Measurements from ENCODE around the gene TBC1D4. TPM values are rescaled to one million over a fixed set of nuclear protein-coding genes. Genes with fewer than 3 reads are reported as not detected.

The TBC1D4 gene
- total and polyA plus RNA-seq, 10 of the 15 experiments (the other 5 are each of a cell fraction or from before 2014, with no cell fraction given): 11.0 to 38.6 (median 25.5) TPM

DNA sequence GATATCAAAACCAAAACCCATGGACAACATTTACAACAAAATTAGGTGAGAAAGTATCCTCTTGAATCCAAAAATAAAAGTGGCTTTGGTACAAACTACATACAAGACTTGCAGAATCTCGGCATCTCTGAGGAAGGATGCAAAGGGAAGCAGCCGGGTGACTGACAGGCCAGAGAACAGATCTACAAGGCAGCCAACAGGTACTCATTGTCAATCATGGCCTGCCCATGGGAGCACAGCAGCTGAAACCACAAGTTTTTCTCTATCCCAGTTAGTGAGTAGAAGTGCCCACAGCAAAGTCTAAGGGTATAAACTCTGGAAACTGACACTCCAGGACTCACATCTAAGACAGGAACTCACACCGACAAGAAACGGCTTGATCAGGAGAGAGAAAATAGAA is 74.5 kb downstream of the TBC1D4 start:
- no peak for FAIRE-seq

GRCh38 chr13:75405976-75406703 is 75.8 kb downstream of the TBC1D4 start:
- BruUV-seq (replicated peaks): no TSS peak
- in situ Hi-C loops (cut with MboI): no loop called here
- TF ChIP-seq NBN (IDR thresholded peaks at IDR 0.05) (no peak), USF2 (IDR thresholded peaks at IDR 0.05; ENCODE audit: borderline replicate concordance, low read depth, low read length) (no peak), RB1 (IDR thresholded peaks at IDR 0.05; ENCODE audit: borderline replicate concordance) (no peak), ZBTB4 (CRISPR knock-in tag; IDR thresholded peaks at IDR 0.05) (no peak), NFYB (IDR thresholded peaks at IDR 0.05; ENCODE audit: insufficient read depth, low read depth, low read length) (no peak), JUNB (IDR thresholded peaks at IDR 0.05) (no peak)
- TF ChIP-seq, protein P1, sequence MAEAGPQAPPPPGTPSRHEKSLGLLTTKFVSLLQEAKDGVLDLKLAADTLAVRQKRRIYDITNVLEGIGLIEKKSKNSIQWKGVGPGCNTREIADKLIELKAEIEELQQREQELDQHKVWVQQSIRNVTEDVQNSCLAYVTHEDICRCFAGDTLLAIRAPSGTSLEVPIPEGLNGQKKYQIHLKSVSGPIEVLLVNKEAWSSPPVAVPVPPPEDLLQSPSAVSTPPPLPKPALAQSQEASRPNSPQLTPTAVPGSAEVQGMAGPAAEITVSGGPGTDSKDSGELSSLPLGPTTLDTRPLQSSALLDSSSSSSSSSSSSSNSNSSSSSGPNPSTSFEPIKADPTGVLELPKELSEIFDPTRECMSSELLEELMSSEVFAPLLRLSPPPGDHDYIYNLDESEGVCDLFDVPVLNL (IDR thresholded peaks at IDR 0.05; ENCODE audit: low read depth, low read length): no peak

More for the DNA sequence above, 74.5 kb downstream of the TBC1D4 start:
- H3K79me2 ChIP-seq (ENCODE audit: control insufficient read depth, insufficient read depth, low read length): peaks cover 3% of the 10 kb centered on the region; the same call in 1 of the 2 replicates
- peak; percentile 27; the same call in 1 of the 2 replicates for TF ChIP-seq RUNX3 (IDR thresholded peaks at IDR 0.05; ENCODE audit: low read length)
- no peak for TF ChIP-seq ATF3 (IDR thresholded peaks at IDR 0.05; ENCODE audit: borderline replicate concordance, extremely low read depth, low read depth, low read length)
- TF ChIP-seq SREBF2 (IDR thresholded peaks at IDR 0.05; ENCODE audit: low read length): no peak
- RAD21 ChIA-PET (ENCODE audit: unreplicated experiment): no interaction called here
- H3K36me3 ChIP-seq (ENCODE audit: control insufficient read depth in 2 of 2, insufficient read depth in 2 of 2, low read length in 1 of 2): no peaks in the 10 kb centered on the region
- 88% methylated on average over 4 of the region's 4 CpGs for WGBS (ENCODE audit: insufficient coverage, insufficient replicate concordance, low lambda C conversion rate, missing lambda C conversion rate)
- CTCF ChIA-PET: interaction anchor here (0.6 kb wide), 1 partner anchor 68 kb away, joined by 3 read pairs; no protein-coding TSS in a partner anchor
- SMC1A ChIA-PET (ENCODE audit: uncharacterized antibody, unreplicated experiment): interaction anchor here (1.3 kb wide), 1 partner anchor 31 kb away, joined by 3 read pairs; no protein-coding TSS in a partner anchor
- H3K9me3 ChIP-seq (replicated peaks; ENCODE audit: control insufficient read depth, insufficient read depth, low read length): no peaks in the 10 kb centered on the region
- no peaks in the 10 kb centered on the region for H4K20me1 ChIP-seq (ENCODE audit: control insufficient read depth, insufficient read depth)
- H3K9ac ChIP-seq (ENCODE audit: control insufficient read depth, insufficient read depth, low read length): no peak overlapping the region
- no peak overlapping the region for H3K27ac ChIP-seq (ENCODE audit: control insufficient read depth, insufficient read depth)
- POLR2A ChIA-PET: interaction anchor here (0.7 kb wide), 1 partner anchor 83 kb away, joined by 3 read pairs; no protein-coding TSS in a partner anchor
- intact Hi-C loops (cut with micrococcal nuclease; ENCODE audit: unreplicated experiment) (no loop called here), in situ Hi-C loops (cut with MboI) (no loop called here)
- no peak overlapping the region for H2AFZ ChIP-seq (ENCODE audit: control insufficient read depth, low read depth, low read length)
- no peak overlapping the region for H3K4me3 ChIP-seq
- no peaks in the 10 kb centered on the region for H3K4me1 ChIP-seq (ENCODE audit: control insufficient read depth, insufficient read depth, low read length)
- BruUV-seq (replicated peaks): no TSS peak
- H3K27me3 ChIP-seq (replicated peaks in 1 of 2; ENCODE audit: control insufficient read depth in 2 of 2, insufficient read depth in 2 of 2, low read length in 1 of 2): no peaks in the 10 kb centered on the region
- no peak overlapping the region for H3K4me2 ChIP-seq (ENCODE audit: control insufficient read depth, insufficient read depth)
- DNase-seq (ENCODE audit: low read depth, low spot score) (no peak), ATAC-seq (no peak)

More at GRCh38 chr13:75405976-75406703, 75.8 kb downstream of the TBC1D4 start:
- intact Hi-C loops (cut with micrococcal nuclease; ENCODE audit: unreplicated experiment): no loop called here
- DNase-seq (ENCODE audit: low read depth, low spot score) (no peak), FAIRE-seq (no peak), ATAC-seq (no peak)
- 75% methylated on average over 9 of the region's 9 CpGs for WGBS (ENCODE audit: insufficient coverage, insufficient replicate concordance, low lambda C conversion rate, missing lambda C conversion rate)
- CTCF ChIA-PET: no interaction called here
- Histone ChIP-seq H3K4me1 (ENCODE audit: control insufficient read depth, insufficient read depth, low read length) (no peaks in the 10 kb centered on the region), H3K9ac (ENCODE audit: control insufficient read depth, insufficient read depth, low read length) (no peak overlapping the region), H3K27ac (ENCODE audit: control insufficient read depth, insufficient read depth) (no peak overlapping the region), H3K27me3 (replicated peaks in 1 of 2; ENCODE audit: control insufficient read depth in 2 of 2, insufficient read depth in 2 of 2, low read length in 1 of 2) (no peaks in the 10 kb centered on the region), H4K20me1 (ENCODE audit: control insufficient read depth, insufficient read depth) (no peaks in the 10 kb centered on the region), H3K4me2 (ENCODE audit: control insufficient read depth, insufficient read depth) (no peak overlapping the region), H3K9me3 (replicated peaks; ENCODE audit: control insufficient read depth, insufficient read depth, low read length) (no peaks in the 10 kb centered on the region), H3K36me3 (ENCODE audit: control insufficient read depth in 2 of 2, insufficient read depth in 2 of 2, low read length in 1 of 2) (no peaks in the 10 kb centered on the region), H2AFZ (ENCODE audit: control insufficient read depth, low read depth, low read length) (no peak overlapping the region), H3K79me2 (ENCODE audit: control insufficient read depth, insufficient read depth, low read length) (peaks cover 3% of the 10 kb centered on the region; the same call in 1 of the 2 replicates), H3K4me3 (no peak overlapping the region)
- RAD21 ChIA-PET (ENCODE audit: unreplicated experiment): no interaction called here
- POLR2A ChIA-PET: interaction anchor here (1.1 kb wide), 1 partner anchor 126 kb away, joined by 3 read pairs; no protein-coding TSS in a partner anchor
- SMC1A ChIA-PET (ENCODE audit: uncharacterized antibody, unreplicated experiment): interaction anchor here (0.8 kb wide), 1 partner anchor 79 kb away, joined by 3 read pairs; no protein-coding TSS in a partner anchor

Data from GM12878 (cell line).